H1 (cell line): ENCODE measurements around the gene TNFRSF13B. TPM values are rescaled to one million over a fixed set of nuclear protein-coding genes. Genes with fewer than 3 reads are reported as not detected.

ENCODE experiments used
- CTCF ChIA-PET: fragments of 300-600 bp; sonication (Branson Sonifier 250); formaldehyde crosslinking; loops from one replicate; lab custom pipeline; 2021; ENCODE audit not compliant: partially characterized antibody; lab: Charles Lee
- POLR2A ChIA-PET: fragments of 300-600 bp; sonication (Branson Sonifier 250); formaldehyde crosslinking; loops from one replicate; lab custom pipeline; 2021; ENCODE audit warnings: inconsistent platforms; ENCODE audit not compliant: partially characterized antibody; lab: Charles Lee
- DNase-seq, 2 experiments: peaks; one replicate each; pipeline versions ENCODE4 v3.0.0 to v3.0.0-alpha.2; 2010 to 2022; ENCODE audit warnings: low spot score in 2 of 2, low read depth in 1 of 2, mixed read lengths in 1 of 2
- FAIRE-seq: peaks from 2 replicates; lab custom pipeline; 2011; peaks lifted over from hg19 to GRCh38; lab: Jason Lieb, UNC
- H2AFZ ChIP-seq: 2 replicates; pipeline ENCODE4 v1.8.1; 2012; ENCODE audit warnings: low read length, inconsistent platforms
- H2AK5ac ChIP-seq: 2 replicates; pipeline ENCODE4 v1.6.1; 2013; ENCODE audit warnings: low read depth, low read length
- H2BK120ac ChIP-seq: replicated peaks from 2 replicates; pipeline ENCODE3; 2013; ENCODE audit warnings: low read depth, low read length, inconsistent platforms
- H2BK12ac ChIP-seq: 2 replicates; pipeline ENCODE4 v1.6.1; 2013; ENCODE audit warnings: low read depth, low read length
- H2BK15ac ChIP-seq: 2 replicates; pipeline ENCODE4 v1.6.1; 2013; ENCODE audit warnings: low read length
- H2BK20ac ChIP-seq: 2 replicates; pipeline ENCODE4 v1.6.1; 2013; ENCODE audit warnings: low read length
- H2BK5ac ChIP-seq: 2 replicates; pipeline ENCODE4 v1.6.1; 2013; ENCODE audit warnings: low read depth, low read length
- H3K14ac ChIP-seq: 2 replicates; pipeline ENCODE4 v1.6.1; 2013; ENCODE audit warnings: inconsistent platforms; ENCODE audit not compliant: insufficient read length
- H3K18ac ChIP-seq: 2 replicates; pipeline ENCODE4 v1.6.1; 2013; ENCODE audit warnings: low read length; ENCODE audit errors: extremely low read depth
- H3K23ac ChIP-seq: 2 replicates; pipeline ENCODE4 v1.6.1; 2013; ENCODE audit warnings: inconsistent platforms; ENCODE audit not compliant: insufficient read length
- H3K23me2 ChIP-seq: 2 replicates; pipeline ENCODE4 v1.6.1; 2013; ENCODE audit warnings: low read depth, low read length
- H3K27ac ChIP-seq: 2 replicates; pipeline ENCODE4 v1.6.1; 2011; ENCODE audit warnings: low read depth, low read length, inconsistent platforms
- H3K27me3 ChIP-seq, 4 experiments: replicated peaks in 1 of 4; 1 replicate in 1 of 4; 2 replicates in 3 of 4; pipeline versions ENCODE4 v1.6.1 to v1.8.1; 2011 to 2013; ENCODE audit warnings: low read length in 3 of 4, mild to moderate bottlenecking in 3 of 4, inconsistent platforms in 2 of 4, mixed read lengths in 2 of 4, moderate library complexity in 1 of 4; ENCODE audit not compliant: control insufficient read depth in 3 of 4, insufficient read depth in 3 of 4; ENCODE audit errors: extremely low read depth in 1 of 4
- H3K36me3 ChIP-seq, 4 experiments: 2 replicates each; pipeline versions ENCODE4 v1.6.1 to v1.8.1; 2011 to 2013; ENCODE audit warnings: mild to moderate bottlenecking in 4 of 4, low read length in 3 of 4, moderate library complexity in 2 of 4, control low read depth in 1 of 4, inconsistent platforms in 1 of 4; ENCODE audit not compliant: insufficient read depth in 4 of 4, control insufficient read depth in 2 of 4
- H3K4ac ChIP-seq: replicated peaks from 2 replicates; pipeline ENCODE3; 2013; ENCODE audit warnings: low read length, low read depth, mixed read lengths, inconsistent platforms; ENCODE audit not compliant: insufficient read length
- H3K4me1 ChIP-seq, 4 experiments: replicated peaks in 1 of 4; 1 replicate in 1 of 4; 2 replicates in 3 of 4; pipeline versions ENCODE4 v1.6.1 to v1.8.1; 2011 to 2013; ENCODE audit warnings: low read length in 3 of 4, inconsistent platforms in 2 of 4, mixed read lengths in 1 of 4; ENCODE audit not compliant: insufficient read depth in 4 of 4, control insufficient read depth in 3 of 4
- H3K4me2 ChIP-seq, 2 experiments: 2 replicates each; pipeline versions ENCODE4 v1.6.1 to v1.8.1; 2011 to 2013; ENCODE audit warnings: low read depth in 2 of 2, low read length in 2 of 2, control low read depth in 1 of 2, inconsistent platforms in 1 of 2, mild to moderate bottlenecking in 1 of 2; ENCODE audit not compliant: insufficient read depth in 1 of 2
- H3K4me3 ChIP-seq, 4 experiments: fragments of 200-600, 300-600 bp in 1 of 4; sonication (generic), shearing (Covaris generic), sonication (Bioruptor Twin) in 1 of 4; 2 replicates each; pipeline versions ENCODE4 v1.5.1 to v1.8.1; 2011 to 2016; ENCODE audit warnings: low read length in 4 of 4, low read depth in 3 of 4, control low read depth in 2 of 4, inconsistent platforms in 2 of 4, mild to moderate bottlenecking in 2 of 4, mixed read lengths in 1 of 4, moderate library complexity in 1 of 4; ENCODE audit not compliant: insufficient read depth in 2 of 4; ENCODE audit errors: extremely low read depth in 1 of 4
- H3K56ac ChIP-seq: replicated peaks from 2 replicates; pipeline ENCODE3; 2013; ENCODE audit warnings: low read depth, mild to moderate bottlenecking, mixed read lengths, low read length, inconsistent platforms; ENCODE audit not compliant: insufficient read length
- H3K79me1 ChIP-seq: 2 replicates; pipeline ENCODE4 v1.6.1; 2013; ENCODE audit warnings: low read depth, low read length, control low read depth
- H3K79me2 ChIP-seq, 2 experiments: 2 replicates each; pipeline versions ENCODE4 v1.6.1 to v1.8.1; 2012 to 2013; ENCODE audit warnings: low read length in 2 of 2, mild to moderate bottlenecking in 2 of 2, inconsistent platforms in 1 of 2; ENCODE audit not compliant: insufficient read depth in 2 of 2, control insufficient read depth in 1 of 2
- H3K9ac ChIP-seq, 4 experiments: replicated peaks in 1 of 4; 1 replicate in 1 of 4; 2 replicates in 3 of 4; pipeline versions ENCODE4 v1.6.1 to v1.8.1; 2011 to 2013; ENCODE audit warnings: low read depth in 3 of 4, low read length in 3 of 4, control low read depth in 2 of 4, mild to moderate bottlenecking in 2 of 4, moderate library complexity in 2 of 4, inconsistent platforms in 1 of 4; ENCODE audit errors: extremely low read depth in 1 of 4
- H3K9me3 ChIP-seq, 2 experiments: 2 replicates each; pipeline versions ENCODE4 v1.6.1 to v1.8.1; 2012 to 2013; ENCODE audit warnings: mild to moderate bottlenecking in 2 of 2, moderate library complexity in 2 of 2, control low read depth in 1 of 2, inconsistent platforms in 1 of 2, low read depth in 1 of 2, low read length in 1 of 2, mixed read lengths in 1 of 2; ENCODE audit not compliant: insufficient read depth in 2 of 2
- H4K20me1 ChIP-seq, 2 experiments: replicated peaks in 1 of 2; 2 replicates each; pipeline versions ENCODE3 to v1.8.1; 2011 to 2013; ENCODE audit warnings: inconsistent platforms in 2 of 2, low read length in 2 of 2, mild to moderate bottlenecking in 1 of 2; ENCODE audit not compliant: insufficient read depth in 2 of 2, control insufficient read depth in 1 of 2
- H4K5ac ChIP-seq: 2 replicates; pipeline ENCODE4 v1.6.1; 2013; ENCODE audit warnings: low read length, low read depth, mixed read lengths, inconsistent platforms; ENCODE audit not compliant: insufficient read length
- H4K8ac ChIP-seq: 2 replicates; pipeline ENCODE4 v1.8.0; 2013; ENCODE audit warnings: mild to moderate bottlenecking, moderate library complexity, low read length, inconsistent platforms; ENCODE audit not compliant: insufficient read depth; ENCODE audit errors: extremely low read depth
- H4K91ac ChIP-seq: replicated peaks from 2 replicates; pipeline ENCODE3; 2013; ENCODE audit warnings: low read length, mixed read lengths, inconsistent platforms; ENCODE audit not compliant: insufficient read length
- CREB1 ChIP-seq: IDR thresholded peaks from 2 replicates; pipeline ENCODE4 v1.6.1; 2012; ENCODE audit warnings: inconsistent platforms
- MAX ChIP-seq: IDR thresholded peaks from 2 replicates; pipeline ENCODE4 v1.6.1; 2012; ENCODE audit warnings: inconsistent platforms
- RFX5 ChIP-seq: IDR thresholded peaks from 2 replicates; pipeline ENCODE4 v1.6.1; 2011; ENCODE audit warnings: low read depth, low read length, improper control_type of control experiment, borderline replicate concordance
- SIN3A ChIP-seq, 2 experiments: IDR thresholded peaks in 1 of 2; conservative IDR thresholded peaks in 1 of 2; 2 replicates each; pipeline ENCODE4 v1.6.1; 2011 to 2012; ENCODE audit warnings: low read length in 2 of 2, improper control_type of control experiment in 1 of 2, low read depth in 1 of 2, mild to moderate bottlenecking in 1 of 2
- TBP ChIP-seq: IDR thresholded peaks from 2 replicates; pipeline ENCODE4 v1.6.1; 2011; ENCODE audit warnings: low read depth, low read length, improper control_type of control experiment
- YY1 ChIP-seq: IDR thresholded peaks from 2 replicates; pipeline ENCODE4 v1.6.1; 2011; ENCODE audit warnings: low read depth, mild to moderate bottlenecking, low read length
- WGBS, 2 experiments: shearing (Covaris generic) in 1 of 2; methylation state at CpG; one replicate each; pipeline versions ENCODE4 v1.1.6 to v1.1.7; 2013 to 2015; ENCODE audit warnings: low lambda C conversion rate in 2 of 2, mixed read lengths in 2 of 2, inconsistent platforms in 1 of 2, low coverage in 1 of 2, missing lambda C conversion rate in 1 of 2; ENCODE audit not compliant: insufficient replicate concordance in 2 of 2, insufficient coverage in 1 of 2, insufficient read length in 1 of 2; ENCODE audit errors: extremely low coverage in 1 of 2, missing lambda C conversion rate in 1 of 2; 5-methylcytosine and 5-hydroxymethylcytosine counted together
- polyA plus RNA-seq, 7 experiments: library from polyadenylated mRNA; depleted of rRNA in 3 of 7; stranded (reverse) in 5 of 7; unstranded in 2 of 7; fragments of >200 nt in 5 of 7; fragments of 200-250 nt in 2 of 7; gene quantifications; 1 replicate in 5 of 7; 2 replicates in 1 of 7; 4 replicates in 1 of 7; pipeline versions ENCODE4 v1.2.1 to v1.2.3, GENCODE V29; 2011 to 2013; ENCODE audit warnings: missing spikeins in 2 of 7, mixed read lengths in 2 of 7
- total RNA-seq: library from RNA; stranded (reverse); fragmentation: NEBNext Ultra II Directional; extraction: Animal tissue kit (Norgen Biotek cat#: 25700); gene quantifications from 2 replicates; pipeline ENCODE4 v1.2.1, GENCODE V29; 2021

TNFRSF13B gene
- total and polyA plus RNA-seq, 2 of the 8 experiments (the other 6 are each of a cell fraction or from before 2014, with no cell fraction given): not detected

- Histone ChIP-seq H2BK15ac (no peak overlapping the region), H3K23me2 (no peaks in the 10 kb centered on the region; the same call in 1 of the 2 replicates), H3K4me3 (no peak overlapping the region), H3K9ac (no peak overlapping the region), H3K27me3 (no peaks in the 10 kb centered on the region), H3K4ac (no peak overlapping the region), H4K8ac (no peak overlapping the region), H2AK5ac (peak overlapping the region; percentile 91; the same call in 1 of the 2 replicates), H3K27ac (no peak overlapping the region), H3K18ac (no peak overlapping the region), H4K91ac (no peak overlapping the region), H2AFZ (no peak overlapping the region), H3K23ac (no peak overlapping the region), H3K14ac (no peak overlapping the region), H2BK20ac (no peak overlapping the region), H2BK5ac (no peak overlapping the region), H3K4me2 (no peak overlapping the region), H3K56ac (no peak overlapping the region), H2BK12ac (no peak overlapping the region), H4K20me1 (no peaks in the 10 kb centered on the region), H3K4me1 (no peaks in the 10 kb centered on the region; a peak in 2 of 7 replicates), H3K36me3 (no peaks in the 10 kb centered on the region), H3K79me1 (no peaks in the 10 kb centered on the region), H4K5ac (no peak overlapping the region), H3K79me2 (no peaks in the 10 kb centered on the region), H2BK120ac (no peak overlapping the region), H3K9me3 (no peaks in the 10 kb centered on the region)
- WGBS, 2 experiments: 88% methylated on average over 9 of the region's 9 CpGs; no CpG with 5 or more reads in 1 of the 2 experiments
- CTCF ChIA-PET: interaction anchor here (0.5 to 2.8 kb wide), 8 partner anchors 13 to 256 kb away, joined by 3 to 17 read pairs (median 3); no protein-coding TSS in a partner anchor
- peak in 1 of 2 experiments; percentile 35 for DNase-seq
- FAIRE-seq: no peak
- POLR2A ChIA-PET: no interaction called here
- TF ChIP-seq SIN3A (conservative IDR thresholded peaks at IDR 0.05 in 1 of 2, IDR thresholded peaks at IDR 0.05 in 1 of 2; ENCODE audit: low read depth in 1 of 2, low read length in 2 of 2) (no peak), RFX5 (no peak), TBP (no peak), CREB1 (no peak), MAX (no peak), YY1 (no peak)
Observed at GRCh38 chr17:16976725-16977550, 5.0 kb upstream of the TNFRSF13B start.
